B cell (primary cell): ENCODE data around the gene MYDGF. TPM values are rescaled to one million over a fixed set of nuclear protein-coding genes. Genes with fewer than 3 reads are reported as not detected.

Experiments used
- ATAC-seq: fragments of 200-7000 bp; cut with Tn5 transposase; one replicate; pipeline ENCODE4 v1.10.0; 2021; ENCODE audit warnings: low read depth, mild to moderate bottlenecking, moderate number of reproducible peaks, moderate library complexity
- CTCF ChIA-PET: fragments of 350-600 bp; sonication (Branson Sonifier 250); formaldehyde crosslinking; loops from one replicate; lab custom pipeline; 2021; ENCODE audit warnings: antibody characterized with exemption, inconsistent platforms; lab: Charles Lee
- POLR2A ChIA-PET: fragments of 350-600 bp; sonication (Branson Sonifier 250); formaldehyde crosslinking; loops from one replicate; lab custom pipeline; 2021; ENCODE audit warnings: antibody characterized with exemption; lab: Charles Lee
- DNase-seq: peaks from one replicate; pipeline ENCODE4 v3.0.0; 2013
- H2AFZ ChIP-seq: 2 replicates; pipeline ENCODE4 v1.6.1; 2012; ENCODE audit warnings: mild to moderate bottlenecking, low read depth, low read length; ENCODE audit not compliant: insufficient read depth, poor library complexity, severe bottlenecking
- H3K27ac ChIP-seq, 2 donors: 1 replicate in 1 of 2; 2 replicates in 1 of 2; pipeline ENCODE4 v1.5.1; 2012 to 2013; ENCODE audit warnings: low read length in 2 of 2, mild to moderate bottlenecking in 2 of 2, moderate library complexity in 1 of 2
- H3K27me3 ChIP-seq, 4 experiments: fragments of 200-600 bp in 1 of 4; sonication (generic) in 1 of 4; replicated peaks in 1 of 4; 1 replicate in 2 of 4; 2 replicates in 2 of 4; pipeline versions ENCODE4 v1.6.1 to v1.7.0; 2013 to 2016; ENCODE audit warnings: low read length in 3 of 4, mild to moderate bottlenecking in 2 of 4, mixed read lengths in 1 of 4, moderate library complexity in 1 of 4; ENCODE audit not compliant: insufficient read depth in 4 of 4, control insufficient read depth in 3 of 4; ENCODE audit errors: control extremely low read depth in 1 of 4
- H3K36me3 ChIP-seq, 2 experiments: replicated peaks in 1 of 2; 1 replicate in 1 of 2; 2 replicates in 1 of 2; pipeline versions ENCODE4 v1.6.1 to v1.7.1; 2013; ENCODE audit warnings: low read length in 1 of 2; ENCODE audit not compliant: insufficient read depth in 2 of 2, control insufficient read depth in 1 of 2; ENCODE audit errors: control extremely low read depth in 1 of 2, extremely low read depth in 1 of 2
- H3K4me1 ChIP-seq, 2 donors: fragments of 200-600 bp in 1 of 2; sonication (generic) in 1 of 2; 1 replicate in 1 of 2; 2 replicates in 1 of 2; pipeline versions ENCODE4 v1.5.1 to v1.6.1; 2013 to 2017; ENCODE audit warnings: low read length in 2 of 2; ENCODE audit not compliant: control insufficient read depth in 2 of 2, insufficient read depth in 2 of 2
- H3K4me2 ChIP-seq: replicated peaks from 2 replicates; pipeline ENCODE3; 2012; ENCODE audit warnings: mild to moderate bottlenecking, low read depth, low read length; ENCODE audit not compliant: poor library complexity, severe bottlenecking
- H3K4me3 ChIP-seq, 5 experiments: fragments of 200-600 bp in 1 of 5; sonication (generic) in 1 of 5; 1 replicate in 3 of 5; 2 replicates in 2 of 5; pipeline versions ENCODE4 v1.5.1 to v1.7.0; 2011 to 2016; ENCODE audit warnings: low read length in 4 of 5, mild to moderate bottlenecking in 4 of 5, low read depth in 2 of 5, control low read depth in 1 of 5, moderate library complexity in 1 of 5; ENCODE audit not compliant: insufficient read depth in 1 of 5; ENCODE audit errors: control extremely low read depth in 1 of 5, extremely low read depth in 1 of 5
- H3K79me2 ChIP-seq: fragments of 200-600 bp; sonication (generic); one replicate; pipeline ENCODE4 v1.6.0; 2016; ENCODE audit warnings: low read length; ENCODE audit not compliant: control insufficient read depth, insufficient read depth
- H3K9ac ChIP-seq: fragments of 200-600 bp; sonication (generic); 2 replicates; pipeline ENCODE4 v1.6.1; 2017; ENCODE audit warnings: mild to moderate bottlenecking, low read length, moderate library complexity
- H3K9me3 ChIP-seq, 3 donors: one replicate each; pipeline versions ENCODE4 v1.6.1 to v1.7.1; 2013; ENCODE audit warnings: low read length in 2 of 3; ENCODE audit not compliant: control insufficient read depth in 2 of 3, insufficient read depth in 1 of 3; ENCODE audit errors: control extremely low read depth in 1 of 3
- H4K20me1 ChIP-seq: 2 replicates; pipeline ENCODE4 v1.6.0; 2012; ENCODE audit warnings: mild to moderate bottlenecking, low read length; ENCODE audit not compliant: insufficient read depth, control insufficient read depth, poor library complexity, severe bottlenecking
- H3K27ac Mint-ChIP-seq: one replicate; pipeline ENCODE4 v1.8.0; 2021; ENCODE audit warnings: mixed read lengths
- H3K27me3 Mint-ChIP-seq: one replicate; pipeline ENCODE4 v1.8.0; 2021; ENCODE audit warnings: mixed read lengths
- H3K4me1 Mint-ChIP-seq: one replicate; pipeline ENCODE4 v1.8.0; 2021; ENCODE audit warnings: mixed read lengths
- H3K4me3 Mint-ChIP-seq: one replicate; pipeline ENCODE4 v1.8.0; 2021; ENCODE audit warnings: mixed read lengths
- H3K9me3 Mint-ChIP-seq: one replicate; pipeline ENCODE4 v1.8.0; 2022; ENCODE audit warnings: mixed read lengths; ENCODE audit not compliant: insufficient read depth
- EZH2 ChIP-seq: IDR thresholded peaks from 2 replicates; pipeline ENCODE4 v1.6.1; 2012; ENCODE audit warnings: borderline replicate concordance, low read depth, mild to moderate bottlenecking, moderate library complexity, low read length; ENCODE audit not compliant: insufficient read depth, poor library complexity, severe bottlenecking
- WGBS: methylation state at CpG from one replicate; pipeline ENCODE4 v1.1.5; 2013; ENCODE audit warnings: missing lambda C conversion rate; ENCODE audit not compliant: insufficient coverage; 5-methylcytosine and 5-hydroxymethylcytosine counted together
- intact Hi-C: fragments of 100-400 bp; cut with micrococcal nuclease; formaldehyde crosslinking; loops from one replicate; pipeline ENCODE4 v1.10.0; 2022
- polyA plus RNA-seq: library from polyadenylated mRNA; depleted of rRNA; stranded (reverse); fragments of >200 nt; gene quantifications from 2 replicates; pipeline ENCODE4 v1.2.3, GENCODE V29; 2012
- total RNA-seq, 2 donors: library from RNA; stranded (reverse); fragments of 120-200 nt in 1 of 2; gene quantifications; 1 replicate in 1 of 2; 2 replicates in 1 of 2; pipeline versions ENCODE4 v1.2.3 to v1.2.4, GENCODE V29; 2013 to 2022
- TF ChIP-seq, protein P1 (sequence below): fragments of 200-600 bp; IDR thresholded peaks from one replicate; pipeline ENCODE4 v1.8.0; 2022; ENCODE audit warnings: antibody characterized with exemption, mild to moderate bottlenecking

The MYDGF gene
- total and polyA plus RNA-seq, 2 donors (not counting 1 experiment from before 2014, with no cell fraction given), result 21.2 to 42.3 TPM

DNA sequence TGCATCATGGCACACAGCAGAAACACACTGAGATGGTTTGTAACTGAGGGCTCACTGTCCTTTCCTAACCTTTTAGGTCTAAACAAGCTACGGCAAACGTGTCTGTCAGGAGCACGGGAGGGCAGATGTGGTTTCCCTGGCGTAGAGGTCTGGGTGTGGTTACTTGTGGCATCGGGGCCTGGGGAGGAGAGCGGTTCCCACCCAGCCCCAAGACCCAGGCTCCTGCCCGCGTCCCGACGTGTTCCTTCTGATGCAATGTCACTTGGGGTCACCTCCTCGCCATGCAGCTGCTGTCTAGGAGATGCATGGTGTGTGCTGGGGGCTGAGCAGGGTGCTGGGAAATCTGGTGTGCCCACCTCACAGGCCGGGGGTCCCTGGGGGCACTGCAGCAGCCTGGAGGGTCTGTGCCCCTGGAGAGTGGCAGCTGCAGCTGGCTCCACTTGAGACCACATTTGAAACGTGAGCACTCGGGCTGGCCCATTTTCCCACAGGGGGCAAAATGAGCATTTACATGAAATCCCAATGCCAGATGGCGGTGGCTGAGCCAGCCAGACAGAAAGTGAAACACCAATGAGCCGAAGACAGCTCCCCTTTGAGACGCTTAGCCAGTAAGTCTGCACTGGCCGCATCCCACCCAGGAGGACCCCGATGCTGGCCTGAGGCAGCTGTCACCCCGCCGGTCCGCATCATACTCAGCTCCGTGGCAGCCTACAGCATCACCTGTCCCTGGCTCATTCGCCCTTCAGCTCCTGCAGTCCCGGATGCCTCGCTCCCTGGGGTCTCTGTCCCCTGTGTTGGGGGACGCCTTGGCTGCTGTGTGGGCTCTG is 22.3 kb upstream of the MYDGF start:
- 92% methylated on average over 22 of the region's 27 CpGs for WGBS
- no peak overlapping the region for H3K27ac ChIP-seq
- intact Hi-C loops, result no loop called here
- no peak overlapping the region for H3K4me2 ChIP-seq
- H3K27me3 Mint-ChIP-seq, result no peaks in the 10 kb centered on the region
- H3K27me3 ChIP-seq, result no peaks in the 10 kb centered on the region
- no peak overlapping the region for H3K27ac Mint-ChIP-seq
- ChIA-PET POLR2A (no interaction called here), CTCF (interaction anchor here (0.6 kb wide), 1 partner anchor 24 kb away, joined by 5 read pairs; no protein-coding TSS in a partner anchor)
- H3K4me3 ChIP-seq, result no peak overlapping the region
- no peak for TF ChIP-seq EZH2
- TF ChIP-seq, protein P1, sequence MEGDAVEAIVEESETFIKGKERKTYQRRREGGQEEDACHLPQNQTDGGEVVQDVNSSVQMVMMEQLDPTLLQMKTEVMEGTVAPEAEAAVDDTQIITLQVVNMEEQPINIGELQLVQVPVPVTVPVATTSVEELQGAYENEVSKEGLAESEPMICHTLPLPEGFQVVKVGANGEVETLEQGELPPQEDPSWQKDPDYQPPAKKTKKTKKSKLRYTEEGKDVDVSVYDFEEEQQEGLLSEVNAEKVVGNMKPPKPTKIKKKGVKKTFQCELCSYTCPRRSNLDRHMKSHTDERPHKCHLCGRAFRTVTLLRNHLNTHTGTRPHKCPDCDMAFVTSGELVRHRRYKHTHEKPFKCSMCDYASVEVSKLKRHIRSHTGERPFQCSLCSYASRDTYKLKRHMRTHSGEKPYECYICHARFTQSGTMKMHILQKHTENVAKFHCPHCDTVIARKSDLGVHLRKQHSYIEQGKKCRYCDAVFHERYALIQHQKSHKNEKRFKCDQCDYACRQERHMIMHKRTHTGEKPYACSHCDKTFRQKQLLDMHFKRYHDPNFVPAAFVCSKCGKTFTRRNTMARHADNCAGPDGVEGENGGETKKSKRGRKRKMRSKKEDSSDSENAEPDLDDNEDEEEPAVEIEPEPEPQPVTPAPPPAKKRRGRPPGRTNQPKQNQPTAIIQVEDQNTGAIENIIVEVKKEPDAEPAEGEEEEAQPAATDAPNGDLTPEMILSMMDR, result no peak
- no peak overlapping the region for H3K9ac ChIP-seq
- H3K9me3 Mint-ChIP-seq, result no peaks in the 10 kb centered on the region
- H3K9me3 ChIP-seq, result no peaks in the 10 kb centered on the region
- DNase-seq (no peak), ATAC-seq (no peak)
- H2AFZ ChIP-seq, result no peak overlapping the region
- H3K4me1 ChIP-seq, result no peaks in the 10 kb centered on the region
- no peaks in the 10 kb centered on the region for H3K4me1 Mint-ChIP-seq
- H3K79me2 ChIP-seq, result no peaks in the 10 kb centered on the region
- no peak overlapping the region for H3K4me3 Mint-ChIP-seq
- H3K36me3 ChIP-seq, result peaks cover 0 to 86% of the 10 kb centered on the region in 2 experiments
- H4K20me1 ChIP-seq, result no peaks in the 10 kb centered on the region

DNA sequence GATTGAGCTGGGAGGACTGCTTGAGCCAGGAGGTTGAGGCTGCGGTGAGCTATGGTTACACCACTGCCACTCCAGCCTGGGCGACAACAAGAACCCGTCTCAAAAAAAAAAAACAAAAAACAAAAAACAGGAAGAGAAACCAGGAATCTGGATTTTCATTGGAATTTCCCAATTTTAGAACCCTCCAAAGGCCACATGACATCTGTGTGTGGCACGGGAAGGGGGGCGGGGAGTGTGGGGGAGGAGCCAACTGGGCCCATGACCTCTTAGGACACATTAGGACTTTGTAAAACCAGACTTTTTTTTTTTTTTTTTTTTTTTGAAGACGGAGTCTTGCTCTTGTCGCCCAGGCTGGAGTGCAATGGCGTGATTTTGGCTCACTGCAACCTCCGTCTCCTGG is 21.2 kb upstream of the MYDGF start:
- Histone ChIP-seq H2AFZ (no peak overlapping the region), H3K4me3 (no peak overlapping the region), H3K36me3 (peaks cover 0 to 87% of the 10 kb centered on the region in 2 experiments), H3K27ac (no peak overlapping the region), H4K20me1 (no peaks in the 10 kb centered on the region), H3K9ac (no peak overlapping the region), H3K4me1 (no peaks in the 10 kb centered on the region), H3K4me2 (no peak overlapping the region), H3K27me3 (no peaks in the 10 kb centered on the region), H3K79me2 (no peaks in the 10 kb centered on the region), H3K9me3 (no peaks in the 10 kb centered on the region)
- POLR2A ChIA-PET, result no interaction called here
- H3K4me3 Mint-ChIP-seq, result no peak overlapping the region
- H3K9me3 Mint-ChIP-seq, result no peaks in the 10 kb centered on the region
- no peaks in the 10 kb centered on the region for H3K4me1 Mint-ChIP-seq
- no peaks in the 10 kb centered on the region for H3K27me3 Mint-ChIP-seq
- 100% methylated on average over 2 of the region's 9 CpGs for WGBS
- intact Hi-C loops, result no loop called here
- CTCF ChIA-PET, result interaction anchor here (0.9 kb wide), 1 partner anchor 310 kb away, joined by 3 read pairs; no protein-coding TSS in a partner anchor
- TF ChIP-seq, protein P1, result no peak
- TF ChIP-seq EZH2, result no peak
- DNase-seq (no peak), ATAC-seq (no peak)
- no peak overlapping the region for H3K27ac Mint-ChIP-seq
